GM19455 (cell line): ENCODE results near the gene SLC16A8.

Source experiments
- ATAC-seq: cut with Tn5 transposase; IDR thresholded peaks from one replicate; pipeline ENCODE4 v1.9.1; 2021; ENCODE audit not compliant: unreplicated experiment

SLC16A8 gene

DNA sequence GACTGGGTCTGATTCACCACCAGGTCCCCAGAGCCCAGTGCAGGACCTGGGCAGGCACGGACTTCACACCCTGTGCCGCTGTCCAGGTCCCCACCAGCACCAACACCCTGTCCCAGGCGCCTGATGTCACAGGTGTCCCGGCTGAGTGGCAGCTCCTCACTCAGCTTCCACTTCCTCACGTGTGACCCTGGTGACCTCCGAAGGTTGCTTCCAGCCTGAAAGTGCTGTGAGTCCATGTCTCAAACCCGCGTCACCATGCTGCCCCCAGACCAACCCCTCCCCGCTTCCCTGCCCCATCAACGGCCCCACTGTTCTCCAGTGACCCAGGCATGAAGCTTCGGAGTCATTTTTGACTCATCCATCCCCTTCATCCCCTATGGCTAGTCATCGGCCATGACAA is 52.5 kb downstream of the SLC16A8 start:
- no peak for ATAC-seq

DNA sequence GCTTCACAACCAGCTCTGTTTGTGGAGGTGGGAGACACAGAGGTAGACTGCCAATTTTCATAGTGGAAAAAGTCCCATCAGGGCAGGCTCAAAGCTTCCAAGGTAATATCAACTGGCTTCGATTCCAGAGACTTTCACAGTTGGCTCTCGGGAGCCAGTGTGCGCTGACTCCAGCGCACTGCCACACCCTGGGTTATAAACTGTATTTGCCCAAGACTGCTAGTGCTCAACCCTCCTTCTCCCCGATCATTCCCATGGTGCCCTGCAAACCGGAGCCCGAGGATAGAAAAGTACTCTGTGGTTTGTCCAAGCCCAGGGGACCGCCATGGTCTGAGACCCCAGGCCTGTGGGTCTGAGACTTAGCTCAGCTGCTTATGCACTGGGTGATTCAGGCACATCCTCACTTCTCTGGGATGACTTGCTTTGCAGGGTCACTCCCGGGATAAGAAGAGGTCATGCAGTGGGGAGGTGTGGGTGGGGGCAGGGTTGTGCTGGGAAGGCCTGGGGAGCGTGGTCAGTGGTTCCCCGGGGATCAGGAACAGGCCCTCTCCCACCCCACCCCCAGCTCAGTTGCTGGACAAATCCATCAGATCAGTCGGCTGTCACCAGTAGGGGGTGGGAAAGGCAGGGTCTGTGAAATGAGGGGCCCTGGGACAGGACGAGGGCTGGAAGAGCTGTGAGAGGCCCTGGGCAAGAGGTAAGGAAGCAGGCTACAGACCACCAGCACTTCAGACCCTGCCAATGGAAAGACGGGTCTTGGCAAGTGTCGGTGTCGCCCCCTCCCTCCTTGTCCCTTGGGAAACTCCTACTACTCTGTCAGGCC is 53.5 kb downstream of the SLC16A8 start:
- ATAC-seq: no peak

DNA sequence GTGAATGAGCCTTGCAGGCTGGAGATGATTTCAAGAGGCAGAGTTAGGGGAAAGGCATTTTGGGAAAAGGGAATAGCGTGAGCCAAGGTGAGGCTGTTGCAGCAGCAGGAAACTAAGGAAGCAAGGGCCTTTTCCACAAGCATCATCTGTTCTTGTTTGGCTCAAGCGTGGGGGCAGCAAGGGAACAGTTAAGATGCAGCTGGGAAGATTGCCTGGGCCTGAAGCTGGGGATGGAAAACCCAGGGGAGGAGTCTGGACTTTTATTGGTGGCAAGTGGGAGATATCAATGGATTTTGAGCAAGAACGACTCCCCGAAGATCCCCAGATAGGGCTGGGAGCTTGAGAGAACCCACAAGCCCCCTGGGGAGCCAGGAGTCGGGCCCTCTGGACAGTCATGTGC is 54.1 kb downstream of the SLC16A8 start:
- ATAC-seq: no peak

DNA sequence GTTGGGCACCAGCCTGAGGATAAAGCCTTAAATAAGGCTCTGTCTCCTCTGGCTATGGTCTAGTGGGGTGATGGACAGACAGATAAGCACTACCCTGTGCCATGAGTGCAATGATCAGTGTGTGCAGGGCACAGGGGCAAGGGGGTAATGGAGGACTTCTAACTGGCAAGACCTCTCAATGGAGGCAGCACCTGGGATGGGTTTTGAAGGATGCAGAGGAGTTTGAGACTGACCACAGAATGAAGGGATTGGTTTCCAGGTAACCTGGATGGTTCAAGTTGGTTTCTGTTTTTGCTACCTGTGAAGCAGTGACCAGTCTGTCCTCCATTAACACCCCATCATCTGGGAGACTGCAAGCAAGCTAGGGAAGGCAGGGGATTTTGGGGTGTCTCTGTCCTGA is 54.6 kb downstream of the SLC16A8 start:
- no peak for ATAC-seq

DNA sequence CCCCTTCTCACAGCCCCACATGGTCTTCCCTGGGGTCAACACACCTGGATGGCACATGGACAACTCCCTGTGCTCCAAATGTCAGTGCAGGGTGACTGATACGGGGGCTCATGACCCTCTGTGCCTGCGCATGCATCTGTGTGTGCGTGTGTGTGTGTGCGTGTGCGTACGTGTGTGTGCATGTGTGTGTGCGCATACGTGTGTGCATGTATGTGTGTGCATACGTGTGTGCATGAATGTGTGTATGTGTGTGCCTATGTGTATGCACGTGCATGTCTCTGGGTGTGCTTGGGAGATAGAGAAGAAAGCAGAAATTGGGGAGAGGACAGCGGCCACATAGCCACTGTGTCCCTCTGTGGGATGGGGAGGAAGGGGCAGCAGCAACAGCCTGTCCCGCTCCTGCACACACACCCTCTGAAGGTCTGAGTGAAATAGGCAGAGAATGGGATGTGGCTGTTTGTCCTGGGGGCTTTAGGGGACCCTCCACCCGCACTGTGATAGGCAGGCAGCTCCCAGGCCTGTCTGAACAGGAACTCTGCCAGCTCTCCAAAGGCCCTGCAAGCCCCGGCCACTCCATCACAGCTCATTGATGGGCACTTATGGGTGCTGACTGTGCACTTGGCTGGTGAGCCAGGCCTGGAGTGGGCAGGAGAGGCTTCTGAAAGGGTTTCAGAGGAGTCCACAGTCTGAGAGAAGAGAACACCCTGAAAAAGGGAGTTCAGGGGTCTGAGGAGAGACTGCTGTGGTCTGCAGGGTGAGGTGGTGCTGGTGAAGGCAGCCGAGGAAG is 55.4 kb downstream of the SLC16A8 start:
- ATAC-seq: no peak
